NB4 (cell line): ENCODE measurements around the gene C6orf47.

Experiments
- DNase-seq: peaks from one replicate; pipeline ENCODE4 v3.0.0; 2010; ENCODE audit warnings: low read depth
- H3K4me3 ChIP-seq: one replicate; pipeline ENCODE4 v1.5.1; 2011; ENCODE audit warnings: mild to moderate bottlenecking, low read depth, low read length, moderate library complexity
- CTCF ChIP-seq: IDR thresholded peaks from one replicate; pipeline ENCODE4 v1.5.1; 2012; ENCODE audit warnings: low read depth, low read length
- MAX ChIP-seq: IDR thresholded peaks from 2 replicates; pipeline ENCODE4 v1.6.1; 2011; ENCODE audit warnings: low read depth, low read length
- MYC ChIP-seq: IDR thresholded peaks from 2 replicates; pipeline ENCODE4 v1.6.1; 2011; ENCODE audit warnings: low read depth, low read length
- POLR2A ChIP-seq: IDR thresholded peaks from 2 replicates; pipeline ENCODE4 v1.6.1; 2011; ENCODE audit warnings: mild to moderate bottlenecking; ENCODE audit not compliant: insufficient read length; ENCODE audit errors: extremely low read depth

Gene C6orf47

DNA sequence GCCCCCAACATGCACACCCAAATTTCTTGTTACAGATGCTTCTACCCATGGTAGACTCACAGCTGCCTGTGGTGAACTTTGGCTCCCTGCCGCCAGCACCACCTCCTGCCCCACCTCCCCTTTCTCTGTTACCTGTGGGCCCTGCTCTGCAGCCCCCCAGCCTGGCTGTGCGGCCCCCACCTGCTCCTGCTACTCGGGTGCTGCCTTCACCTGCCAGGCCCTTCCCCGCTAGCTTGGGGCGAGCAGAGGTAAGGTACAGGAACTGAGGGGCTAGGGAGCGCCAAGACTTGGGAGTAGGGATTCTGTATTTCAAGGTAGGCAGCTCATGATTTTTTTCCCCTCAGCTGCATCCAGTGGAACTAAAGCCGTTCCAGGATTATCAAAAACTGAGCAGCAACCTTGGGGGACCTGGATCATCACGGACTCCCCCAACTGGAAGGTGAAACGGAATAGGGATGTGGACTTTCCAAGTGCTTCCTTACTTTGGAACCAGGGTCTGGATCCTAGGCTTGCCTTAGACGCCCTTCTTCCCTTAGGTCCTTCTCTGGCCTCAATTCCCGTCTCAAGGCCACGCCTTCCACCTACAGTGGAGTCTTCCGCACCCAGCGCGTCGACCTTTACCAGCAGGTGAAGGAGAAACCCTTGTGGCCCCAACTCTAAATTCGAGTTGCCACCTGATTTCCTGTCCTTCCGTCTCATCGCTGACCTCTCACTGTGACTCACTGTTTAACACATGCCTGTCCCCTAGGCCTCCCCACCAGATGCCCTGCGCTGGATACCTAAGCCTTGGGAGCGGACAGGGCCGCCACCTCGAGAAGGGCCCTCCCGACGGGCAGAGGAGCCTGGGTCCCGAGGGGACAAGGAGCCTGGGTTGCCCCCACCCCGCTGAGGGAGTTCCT is 23.6 kb downstream of the C6orf47 start:
- DNase-seq, result no peak
- TF ChIP-seq MAX (no peak), CTCF (no peak), POLR2A (no peak), MYC (no peak)
- no peak overlapping the region for H3K4me3 ChIP-seq

DNA sequence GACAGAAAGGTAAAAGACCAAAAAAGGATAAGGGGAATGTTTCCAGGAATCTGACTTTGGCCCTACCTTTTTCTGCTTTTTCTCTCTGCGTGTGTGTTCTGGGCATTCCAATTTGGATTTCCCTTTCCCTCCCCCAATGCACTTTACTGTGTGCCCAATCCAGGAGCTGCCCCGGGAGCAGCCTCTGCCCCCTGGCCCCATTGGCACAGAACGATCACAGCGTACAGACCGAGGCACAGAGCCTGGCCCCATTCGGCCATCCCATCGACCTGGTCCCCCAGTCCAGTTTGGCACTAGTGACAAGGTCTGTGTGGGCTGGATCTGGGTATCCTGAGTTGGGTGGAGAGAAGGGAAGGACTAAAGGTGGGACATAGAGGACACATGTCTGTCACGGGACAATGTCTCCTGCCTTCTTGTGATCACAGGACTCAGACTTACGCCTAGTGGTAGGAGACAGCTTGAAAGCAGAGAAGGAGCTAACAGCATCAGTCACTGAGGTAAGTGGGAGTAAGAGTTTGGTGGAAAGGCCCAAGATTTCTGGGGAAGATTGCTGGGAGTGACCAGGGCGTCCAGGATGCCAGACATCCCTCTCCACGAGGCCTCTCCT is 25.5 kb downstream of the C6orf47 start:
- H3K4me3 ChIP-seq, result no peak overlapping the region
- TF ChIP-seq MAX (no peak), MYC (no peak), POLR2A (no peak), CTCF (no peak)
- DNase-seq, result no peak

DNA sequence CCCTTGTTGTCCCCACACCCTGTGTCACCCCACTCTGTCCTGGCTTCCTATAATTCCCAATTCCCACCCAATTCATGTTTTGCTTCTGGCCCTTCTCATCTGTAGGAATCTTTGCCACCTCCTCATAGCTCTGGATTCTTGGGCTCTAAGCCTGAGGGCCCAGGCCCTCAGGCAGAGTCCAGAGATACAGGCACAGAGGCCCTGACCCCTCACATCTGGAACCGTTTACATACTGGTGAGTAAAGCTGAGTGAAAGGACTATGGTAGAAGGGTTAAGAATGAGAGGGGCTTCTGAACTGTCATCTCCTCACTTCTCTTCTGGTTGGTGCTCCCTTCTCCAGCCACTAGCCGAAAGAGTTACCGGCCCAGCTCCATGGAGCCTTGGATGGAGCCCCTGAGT is 26.4 kb downstream of the C6orf47 start:
- no peak overlapping the region for H3K4me3 ChIP-seq
- no peak for TF ChIP-seq CTCF
- no peak for TF ChIP-seq POLR2A
- TF ChIP-seq MAX, result no peak
- TF ChIP-seq MYC, result no peak
- no peak for DNase-seq

- DNase-seq, result no peak
- TF ChIP-seq MAX (no peak), MYC (no peak), CTCF (no peak), POLR2A (no peak)
- no peak overlapping the region for H3K4me3 ChIP-seq
Observed at GRCh38 chr6:31633447-31633846, 27.1 kb downstream of the C6orf47 start.

- TF ChIP-seq POLR2A, result no peak
- TF ChIP-seq MYC, result no peak
- TF ChIP-seq MAX, result no peak
- TF ChIP-seq CTCF, result no peak
- DNase-seq, result no peak
Observed at GRCh38 chr6:31632279-31632946, 28.2 kb downstream of the C6orf47 start.

More at GRCh38 chr6:31632279-31632946, 28.2 kb downstream of the C6orf47 start:
- H3K4me3 ChIP-seq, result no peak overlapping the region
